Raji (cell line): ENCODE data around the gene NTM.

Source experiments
- POLR2A ChIP-seq: IDR thresholded peaks from 2 replicates; pipeline ENCODE4 v1.6.1; 2011; ENCODE audit warnings: low read depth, low read length, control low read depth; ENCODE audit not compliant: insufficient read depth

The NTM gene

DNA sequence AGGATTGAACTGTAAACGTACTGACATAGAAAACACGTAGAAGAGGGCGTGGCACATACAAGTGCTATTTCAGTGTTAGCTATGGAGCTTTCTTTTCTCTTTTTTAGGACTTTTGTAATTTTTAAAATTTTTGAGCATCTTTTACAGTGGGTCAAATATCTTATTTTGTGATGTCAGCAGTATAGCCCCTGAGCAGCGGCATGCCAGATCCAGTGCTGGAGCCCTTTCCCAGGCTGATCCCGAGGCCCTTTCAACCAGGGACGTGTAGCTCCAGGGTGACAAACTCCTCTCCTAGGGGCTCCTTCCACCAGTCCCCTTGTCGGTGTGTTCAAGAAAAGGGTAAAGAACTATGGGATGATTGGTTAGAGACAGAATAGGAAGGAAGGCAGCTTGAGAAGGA lies 777.0 kb downstream of the NTM start:
- TF ChIP-seq POLR2A: no peak

- TF ChIP-seq POLR2A: no peak
Observed at GRCh38 chr11:132154781-132155180, 784.4 kb downstream of the NTM start.

DNA sequence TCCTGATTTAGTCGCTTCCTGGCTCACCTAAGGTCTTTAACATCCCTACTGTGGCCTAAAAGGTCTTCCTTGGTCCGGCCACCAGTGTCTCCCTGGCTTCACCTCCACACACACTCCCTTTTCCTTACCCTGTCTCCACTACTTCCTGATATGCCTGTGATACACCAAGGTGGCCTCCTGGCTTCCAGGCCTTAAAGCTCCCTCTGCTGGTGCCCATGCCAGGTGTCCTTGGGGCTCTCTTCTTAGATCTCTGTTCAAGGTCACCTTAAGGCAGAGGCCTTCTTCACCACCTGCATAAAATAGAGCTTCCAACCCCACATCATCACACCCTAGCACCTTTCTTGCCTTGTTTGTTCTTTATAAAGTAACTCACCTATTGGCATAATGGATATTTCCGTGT lies 787.7 kb downstream of the NTM start:
- TF ChIP-seq POLR2A: no peak

DNA sequence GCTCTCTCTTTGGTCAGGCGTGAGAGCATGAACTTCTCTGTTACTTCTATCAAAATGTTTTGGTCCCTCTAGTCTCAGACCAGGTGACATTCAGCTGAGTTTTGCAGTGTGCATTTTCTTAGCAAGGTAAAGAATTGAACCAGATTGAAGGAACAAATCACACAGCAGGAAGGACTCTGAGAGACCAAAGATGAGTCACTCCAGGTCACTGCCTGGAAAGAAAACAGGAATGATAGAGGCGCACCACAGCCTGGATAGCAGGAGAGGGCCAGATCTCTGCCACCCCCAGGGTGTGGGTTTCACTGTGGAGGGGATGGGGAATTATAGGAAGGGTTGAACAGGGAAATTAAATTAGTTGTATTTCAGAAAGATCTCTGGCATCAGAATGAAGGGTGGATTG lies 788.3 kb downstream of the NTM start:
- TF ChIP-seq POLR2A: no peak

DNA sequence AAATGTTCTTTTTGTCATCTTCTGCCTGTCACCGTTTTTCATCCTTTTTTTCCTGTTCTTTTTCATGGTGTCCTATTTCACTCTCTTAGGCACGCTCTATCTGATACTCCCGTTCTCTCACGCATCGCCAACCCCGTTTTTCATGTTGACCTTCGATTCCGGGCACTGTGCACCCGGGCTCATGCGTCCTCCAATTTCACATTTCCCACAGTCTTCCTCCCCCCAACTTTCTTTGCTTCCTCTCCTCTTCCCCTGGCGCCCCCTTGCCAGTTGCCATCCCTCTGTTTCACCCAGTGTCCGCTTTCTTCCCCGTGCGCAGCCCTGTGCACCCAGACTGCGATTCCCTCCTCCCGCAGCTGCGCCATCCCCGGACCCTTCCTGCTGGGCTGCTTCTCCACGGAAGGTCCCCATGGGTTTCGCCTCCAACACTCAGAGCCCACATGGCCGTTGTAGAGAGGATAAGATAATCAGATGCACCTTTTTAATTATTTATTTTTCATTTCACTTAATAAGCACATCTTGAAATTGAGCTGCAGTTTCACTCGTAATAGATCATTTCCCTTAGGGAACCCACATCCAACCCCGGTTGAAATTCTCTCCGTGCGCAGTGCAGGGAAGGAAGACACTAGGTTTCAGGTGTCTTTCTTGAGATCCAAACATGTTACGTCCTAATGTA lies 791.1 kb downstream of the NTM start:
- no peak for TF ChIP-seq POLR2A

- TF ChIP-seq POLR2A: no peak
Observed at GRCh38 chr11:132168344-132168981, 798.0 kb downstream of the NTM start.

- no peak for TF ChIP-seq POLR2A
Observed at GRCh38 chr11:132171031-132171430, 800.6 kb downstream of the NTM start.

GRCh38 chr11:132174362-132175255 lies 804.2 kb downstream of the NTM start:
- no peak for TF ChIP-seq POLR2A

GRCh38 chr11:132177106-132177505 lies 806.7 kb downstream of the NTM start:
- TF ChIP-seq POLR2A: no peak

DNA sequence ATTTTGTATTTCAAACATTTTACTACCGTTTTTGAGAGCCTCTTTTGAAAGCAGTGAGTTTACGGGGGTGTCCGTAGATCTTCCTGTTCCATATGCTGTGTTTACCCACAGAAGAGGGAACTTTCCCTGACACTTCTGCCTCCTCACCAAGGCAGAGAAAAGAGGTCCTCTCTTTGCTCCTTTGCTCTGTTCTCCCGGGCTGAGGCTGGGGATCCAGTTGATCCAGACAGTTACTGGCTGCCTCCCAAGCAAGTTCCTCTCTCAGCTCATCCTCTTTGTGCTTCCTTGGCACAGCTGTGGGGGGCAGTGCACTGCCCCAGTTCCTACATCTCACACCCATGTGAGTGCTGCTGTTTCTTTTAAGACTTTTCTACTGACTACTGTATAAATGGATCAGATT lies 813.7 kb downstream of the NTM start:
- TF ChIP-seq POLR2A: no peak

DNA sequence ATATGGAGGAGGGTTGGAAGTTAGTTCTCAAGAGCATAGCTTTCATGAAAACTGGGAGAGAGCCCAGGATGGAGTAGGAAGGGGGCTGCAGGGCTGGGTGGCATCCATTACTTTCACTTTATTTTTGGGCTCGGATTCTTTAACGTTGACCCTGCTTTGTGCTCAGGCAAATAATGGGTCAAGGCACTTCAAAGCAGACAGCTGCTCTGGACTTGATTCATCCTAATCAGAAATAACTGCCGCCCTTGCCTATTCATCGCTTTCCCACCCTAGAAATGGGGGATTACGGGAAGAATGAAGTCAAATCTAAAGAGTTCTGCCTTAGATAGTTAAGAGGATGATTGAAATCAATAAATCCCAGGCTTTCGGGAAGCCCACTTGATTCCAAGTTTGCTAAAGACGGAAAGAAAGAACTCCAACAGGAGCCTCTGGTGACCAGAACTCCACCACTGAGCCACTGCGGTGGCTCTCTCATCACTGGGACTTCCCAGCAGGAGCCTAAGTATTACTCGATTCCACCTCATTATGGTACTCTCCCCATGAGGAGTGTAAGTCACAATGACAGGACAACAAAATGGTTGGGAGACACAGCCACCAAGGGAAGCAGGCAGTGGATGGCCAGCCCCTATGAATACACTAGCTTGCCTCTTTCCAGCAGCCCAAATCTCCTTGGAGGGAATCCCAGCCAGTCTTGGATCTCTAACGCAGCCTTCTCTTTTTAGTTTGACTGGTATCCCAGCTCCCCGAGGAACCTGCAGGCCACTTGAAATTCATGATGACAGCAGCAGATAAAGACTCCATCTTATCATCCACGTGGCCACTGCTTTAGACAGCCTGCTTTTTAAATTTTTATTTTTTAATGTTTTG lies 815.5 kb downstream of the NTM start:
- TF ChIP-seq POLR2A: no peak

DNA sequence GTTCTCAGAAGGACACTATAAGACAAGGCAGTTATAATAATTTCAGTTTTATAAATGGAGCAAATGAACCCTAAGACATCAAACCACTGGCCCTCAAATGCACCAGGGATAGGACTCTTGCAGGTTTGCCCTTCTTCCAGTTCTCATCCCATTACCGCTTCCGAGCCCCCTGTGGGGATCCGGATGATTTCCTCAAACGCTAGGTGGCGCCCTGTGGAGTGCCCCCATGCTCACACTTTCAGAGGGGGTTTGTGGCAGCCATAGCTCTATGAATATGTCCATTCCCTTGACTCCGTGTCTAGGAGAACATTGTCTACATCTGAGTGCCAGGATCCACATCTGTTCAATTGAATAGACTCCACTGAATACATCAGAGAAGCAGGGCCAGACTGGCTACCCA lies 816.3 kb downstream of the NTM start:
- no peak for TF ChIP-seq POLR2A

- no peak for TF ChIP-seq POLR2A
Observed at GRCh38 chr11:132187386-132187785, 817.0 kb downstream of the NTM start.

DNA sequence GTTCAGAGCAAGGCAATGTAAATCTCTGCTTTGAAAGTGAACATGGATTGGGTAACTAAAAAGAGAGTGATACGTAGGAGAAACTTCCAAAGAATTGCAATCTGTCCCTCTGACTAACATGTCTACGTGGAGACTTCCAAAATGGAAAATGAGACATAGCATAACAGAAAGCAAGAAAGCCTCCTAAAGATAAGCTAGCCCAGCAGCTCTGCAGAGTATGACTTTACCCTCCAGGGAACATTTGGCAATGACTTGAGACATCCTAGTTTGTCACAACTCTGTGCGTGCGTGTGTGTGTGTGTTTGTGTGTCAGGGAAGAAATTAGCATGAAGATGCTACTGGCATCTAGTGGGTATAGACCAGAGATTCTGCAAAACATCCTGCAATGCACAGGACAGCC lies 817.4 kb downstream of the NTM start:
- no peak for TF ChIP-seq POLR2A

DNA sequence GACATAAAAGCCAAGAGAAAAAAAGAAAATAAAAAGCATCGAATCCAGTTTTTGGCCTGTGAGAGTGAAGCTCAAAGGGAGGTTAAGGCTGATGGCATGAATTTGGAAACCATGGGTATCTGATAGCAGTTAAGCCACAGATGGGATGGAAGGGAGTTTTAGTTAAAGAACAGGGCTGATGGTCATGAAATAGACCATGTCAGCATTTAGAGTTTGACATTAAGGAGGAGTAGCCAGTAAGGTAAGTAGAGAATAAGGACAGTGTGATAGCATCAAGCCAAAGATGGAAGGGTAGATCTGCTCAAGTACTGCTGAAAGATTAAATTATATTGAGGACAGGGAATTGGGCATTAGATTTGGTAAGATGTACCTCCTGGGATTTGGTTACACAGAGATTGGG lies 826.5 kb downstream of the NTM start:
- no peak for TF ChIP-seq POLR2A
